H9 (cell line): ENCODE measurements around the gene SCN2B. TPM values are rescaled to one million over a fixed set of nuclear protein-coding genes. Genes with fewer than 3 reads are reported as not detected.

Source experiments
- DNase-seq: peaks from one replicate; pipeline ENCODE4 v3.0.0-alpha.2; 2017
- H2AFZ ChIP-seq: one replicate; pipeline ENCODE4 v1.6.1; 2013; ENCODE audit warnings: mild to moderate bottlenecking, low read length, control low read depth, moderate library complexity
- H2AK5ac ChIP-seq: 2 replicates; pipeline ENCODE4 v1.6.1; 2013; ENCODE audit warnings: low read length, control low read depth, mixed read lengths; ENCODE audit not compliant: insufficient read length
- H2BK120ac ChIP-seq: one replicate; pipeline ENCODE4 v1.6.1; 2013; ENCODE audit warnings: low read depth, mild to moderate bottlenecking, low read length, control low read depth, inconsistent platforms; ENCODE audit not compliant: poor library complexity, severe bottlenecking
- H2BK12ac ChIP-seq: 2 replicates; pipeline ENCODE4 v1.6.1; 2013; ENCODE audit warnings: low read length, control low read depth, mixed read lengths, low read depth; ENCODE audit not compliant: insufficient read length
- H2BK15ac ChIP-seq: 2 replicates; pipeline ENCODE4 v1.6.1; 2013; ENCODE audit warnings: low read depth, low read length, control low read depth
- H2BK20ac ChIP-seq: one replicate; pipeline ENCODE4 v1.6.1; 2013; ENCODE audit warnings: low read depth, mild to moderate bottlenecking, low read length, control low read depth, inconsistent platforms; ENCODE audit not compliant: poor library complexity, severe bottlenecking
- H2BK5ac ChIP-seq: 2 replicates; pipeline ENCODE4 v1.6.1; 2013; ENCODE audit warnings: low read length, control low read depth, mixed read lengths; ENCODE audit not compliant: insufficient read length
- H3K14ac ChIP-seq: 2 replicates; pipeline ENCODE4 v1.6.1; 2013; ENCODE audit warnings: low read length, control low read depth; ENCODE audit not compliant: insufficient read depth
- H3K18ac ChIP-seq: 2 replicates; pipeline ENCODE4 v1.6.1; 2013; ENCODE audit warnings: low read depth, mild to moderate bottlenecking, mixed read lengths, low read length, control low read depth; ENCODE audit not compliant: insufficient read length
- H3K23ac ChIP-seq: 2 replicates; pipeline ENCODE4 v1.6.1; 2013; ENCODE audit warnings: low read length, control low read depth, mixed read lengths, low read depth; ENCODE audit not compliant: insufficient read length
- H3K23me2 ChIP-seq: 2 replicates; pipeline ENCODE4 v1.6.1; 2013; ENCODE audit warnings: low read depth, mild to moderate bottlenecking, mixed read lengths, low read length, control low read depth; ENCODE audit not compliant: insufficient read length, poor library complexity, severe bottlenecking
- H3K27ac ChIP-seq: 2 replicates; pipeline ENCODE4 v1.5.1; 2013; ENCODE audit warnings: low read length, control low read depth, mixed read lengths, low read depth; ENCODE audit not compliant: insufficient read length
- H3K27me3 ChIP-seq: 2 replicates; pipeline ENCODE4 v1.6.1; 2013; ENCODE audit warnings: low read length, control low read depth, inconsistent platforms; ENCODE audit not compliant: insufficient read depth
- H3K4ac ChIP-seq: 2 replicates; pipeline ENCODE4 v1.6.1; 2013; ENCODE audit warnings: low read depth, mild to moderate bottlenecking, control low read depth, inconsistent platforms, low read length, moderate library complexity
- H3K4me1 ChIP-seq: 2 replicates; pipeline ENCODE4 v1.6.1; 2013; ENCODE audit warnings: low read length, control low read depth, inconsistent platforms; ENCODE audit not compliant: insufficient read depth
- H3K4me2 ChIP-seq: 2 replicates; pipeline ENCODE4 v1.6.1; 2013; ENCODE audit warnings: low read length, control low read depth, mixed read lengths; ENCODE audit not compliant: insufficient read length, insufficient read depth
- H3K56ac ChIP-seq: 2 replicates; pipeline ENCODE4 v1.6.1; 2013; ENCODE audit warnings: low read depth, mild to moderate bottlenecking, mixed read lengths, low read length, control low read depth; ENCODE audit not compliant: insufficient read length
- H3K79me1 ChIP-seq: 2 replicates; pipeline ENCODE4 v1.6.1; 2013; ENCODE audit warnings: low read depth, mild to moderate bottlenecking, moderate library complexity, low read length, control low read depth, inconsistent platforms; ENCODE audit not compliant: insufficient read depth, poor library complexity, severe bottlenecking
- H3K79me2 ChIP-seq: 2 replicates; pipeline ENCODE4 v1.6.1; 2013; ENCODE audit warnings: low read length, control low read depth, inconsistent platforms; ENCODE audit not compliant: insufficient read depth
- H3K9ac ChIP-seq: 2 replicates; pipeline ENCODE4 v1.6.1; 2013; ENCODE audit warnings: low read length, control low read depth, mixed read lengths; ENCODE audit not compliant: insufficient read length; ENCODE audit errors: extremely low read depth
- H3K9me3 ChIP-seq: one replicate; pipeline ENCODE4 v1.6.1; 2013; ENCODE audit warnings: low read depth, low read length, inconsistent platforms; ENCODE audit not compliant: control insufficient read depth
- H3T11ph ChIP-seq: one replicate; pipeline ENCODE4 v1.6.1; 2013; ENCODE audit warnings: mild to moderate bottlenecking, low read length, control low read depth, inconsistent platforms
- H4K20me1 ChIP-seq: one replicate; pipeline ENCODE4 v1.6.1; 2013; ENCODE audit not compliant: control insufficient read depth, insufficient read length, insufficient read depth
- H4K5ac ChIP-seq: 2 replicates; pipeline ENCODE4 v1.6.1; 2013; ENCODE audit warnings: low read depth, mild to moderate bottlenecking, mixed read lengths, low read length, control low read depth; ENCODE audit not compliant: insufficient read length
- H4K8ac ChIP-seq: replicated peaks from 2 replicates; pipeline ENCODE4 v1.6.1; 2013; ENCODE audit warnings: low read length, control low read depth, mixed read lengths, low read depth; ENCODE audit not compliant: insufficient read length
- H4K91ac ChIP-seq: 2 replicates; pipeline ENCODE4 v1.6.1; 2013; ENCODE audit warnings: low read depth, mild to moderate bottlenecking, moderate library complexity, mixed read lengths, low read length, control low read depth; ENCODE audit not compliant: insufficient read length
- H3K27ac Mint-ChIP-seq, 3 experiments: 2 replicates in 2 of 3; 3 replicates in 1 of 3; pipeline ENCODE4 v1.8.0; 2020 to 2021; ENCODE audit warnings: mixed read lengths in 3 of 3, mild to moderate bottlenecking in 1 of 3, moderate library complexity in 1 of 3
- H3K27me3 Mint-ChIP-seq: 2 replicates; pipeline ENCODE4 v1.8.0; 2021; ENCODE audit warnings: low read depth, mild to moderate bottlenecking, moderate library complexity, mixed read lengths
- H3K36me3 Mint-ChIP-seq, 3 experiments: 2 replicates in 2 of 3; 3 replicates in 1 of 3; pipeline ENCODE4 v1.8.0; 2020 to 2021; ENCODE audit warnings: low read depth in 3 of 3, mixed read lengths in 3 of 3; ENCODE audit not compliant: insufficient read depth in 1 of 3
- H3K4me1 Mint-ChIP-seq, 2 experiments: 2 replicates each; pipeline ENCODE4 v1.8.0; 2020; ENCODE audit warnings: mixed read lengths in 2 of 2
- H3K4me3 Mint-ChIP-seq, 2 experiments: 2 replicates in 1 of 2; 3 replicates in 1 of 2; pipeline ENCODE4 v1.8.0; 2020 to 2021; ENCODE audit warnings: mild to moderate bottlenecking in 2 of 2, mixed read lengths in 2 of 2, moderate library complexity in 1 of 2
- H3K9me3 Mint-ChIP-seq, 2 experiments: 2 replicates in 1 of 2; 3 replicates in 1 of 2; pipeline ENCODE4 v1.8.0; 2020; ENCODE audit warnings: mild to moderate bottlenecking in 2 of 2, mixed read lengths in 2 of 2, moderate library complexity in 1 of 2
- WGBS: extraction: QIAGEN DNeasy Blood & Tissue Kit; methylation state at CpG from one replicate; pipeline ENCODE4 v1.1.7; 2013; ENCODE audit warnings: missing lambda C conversion rate, low lambda C conversion rate, mixed read lengths; ENCODE audit not compliant: insufficient read length; ENCODE audit errors: extremely low coverage; 5-methylcytosine and 5-hydroxymethylcytosine counted together
- total RNA-seq: library from RNA; stranded (reverse); gene quantifications from 2 replicates; pipeline ENCODE4 v1.2.1, GENCODE V29; 2021
- TF ChIP-seq, protein P1 (sequence below): fragments of 200-600 bp; sonication (generic); conservative IDR thresholded peaks from 3 replicates; pipeline ENCODE4 v1.8.0; 2021; ENCODE audit warnings: antibody characterized with exemption, mild to moderate bottlenecking

The SCN2B gene
- total RNA-seq, 1 experiment from 2014 or later: not detected

DNA sequence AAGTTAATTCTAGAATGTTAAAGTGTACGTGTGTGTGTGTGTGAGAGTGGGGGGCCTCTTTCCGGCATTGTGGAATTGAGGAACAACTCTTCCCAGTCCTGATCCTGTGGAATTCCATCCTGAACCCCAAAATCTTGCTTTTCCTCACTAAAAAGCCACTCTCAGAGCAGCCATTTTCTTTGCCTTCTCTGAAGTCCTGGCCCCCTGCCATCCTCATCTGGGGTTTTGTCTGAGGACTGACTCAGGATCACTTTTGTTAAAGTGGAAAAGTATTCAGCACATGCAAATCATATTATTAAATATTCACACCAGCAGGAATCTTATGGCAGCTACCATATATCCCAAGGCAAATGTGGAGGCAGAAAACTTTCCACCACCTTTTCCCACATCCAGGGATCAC is 27.6 kb downstream of the SCN2B start:
- Histone ChIP-seq H2BK5ac (no peak overlapping the region), H3K14ac (no peak overlapping the region), H3K23ac (no peak overlapping the region), H3K9ac (no peak overlapping the region), H3K18ac (no peak overlapping the region), H2AK5ac (no peak overlapping the region), H4K8ac (no peak overlapping the region), H3K4ac (no peak overlapping the region), H2BK12ac (no peak overlapping the region), H3T11ph (no peak overlapping the region), H3K4me1 (no peaks in the 10 kb centered on the region; the same call in 1 of the 2 replicates), H4K5ac (no peak overlapping the region), H3K27ac (no peak overlapping the region), H3K56ac (no peak overlapping the region), H3K79me1 (no peaks in the 10 kb centered on the region), H2BK20ac (no peak overlapping the region), H3K27me3 (peaks cover 34% of the 10 kb centered on the region), H4K20me1 (no peaks in the 10 kb centered on the region), H3K23me2 (peaks cover 25% of the 10 kb centered on the region), H3K9me3 (no peaks in the 10 kb centered on the region), H3K79me2 (no peaks in the 10 kb centered on the region), H2AFZ (no peak overlapping the region), H2BK120ac (no peak overlapping the region), H2BK15ac (no peak overlapping the region), H4K91ac (no peak overlapping the region), H3K4me2 (no peak overlapping the region)
- no peak for DNase-seq
- H3K27me3 Mint-ChIP-seq: peaks cover 87% of the 10 kb centered on the region
- TF ChIP-seq, protein P1, sequence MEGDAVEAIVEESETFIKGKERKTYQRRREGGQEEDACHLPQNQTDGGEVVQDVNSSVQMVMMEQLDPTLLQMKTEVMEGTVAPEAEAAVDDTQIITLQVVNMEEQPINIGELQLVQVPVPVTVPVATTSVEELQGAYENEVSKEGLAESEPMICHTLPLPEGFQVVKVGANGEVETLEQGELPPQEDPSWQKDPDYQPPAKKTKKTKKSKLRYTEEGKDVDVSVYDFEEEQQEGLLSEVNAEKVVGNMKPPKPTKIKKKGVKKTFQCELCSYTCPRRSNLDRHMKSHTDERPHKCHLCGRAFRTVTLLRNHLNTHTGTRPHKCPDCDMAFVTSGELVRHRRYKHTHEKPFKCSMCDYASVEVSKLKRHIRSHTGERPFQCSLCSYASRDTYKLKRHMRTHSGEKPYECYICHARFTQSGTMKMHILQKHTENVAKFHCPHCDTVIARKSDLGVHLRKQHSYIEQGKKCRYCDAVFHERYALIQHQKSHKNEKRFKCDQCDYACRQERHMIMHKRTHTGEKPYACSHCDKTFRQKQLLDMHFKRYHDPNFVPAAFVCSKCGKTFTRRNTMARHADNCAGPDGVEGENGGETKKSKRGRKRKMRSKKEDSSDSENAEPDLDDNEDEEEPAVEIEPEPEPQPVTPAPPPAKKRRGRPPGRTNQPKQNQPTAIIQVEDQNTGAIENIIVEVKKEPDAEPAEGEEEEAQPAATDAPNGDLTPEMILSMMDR: no peak
- no peak overlapping the region; a peak in 1 of 5 replicates for H3K4me3 Mint-ChIP-seq
- no peaks in the 10 kb centered on the region; a peak in 2 of 5 replicates for H3K9me3 Mint-ChIP-seq
- H3K4me1 Mint-ChIP-seq: peaks cover 28 to 46% of the 10 kb centered on the region in 2 experiments
- H3K27ac Mint-ChIP-seq: no peak overlapping the region
- WGBS: no CpG with 5 or more reads among the region's 2 CpGs
- no peaks in the 10 kb centered on the region; a peak in 1 of 7 replicates for H3K36me3 Mint-ChIP-seq
